Neutrophil (primary cell): ENCODE data around the gene GGT6.

Experiments used
- H3K27ac ChIP-seq: fragments of 200-600 bp; sonication (generic); 2 replicates; pipeline ENCODE4 v1.5.1; 2016; ENCODE audit warnings: mild to moderate bottlenecking, moderate library complexity
- H3K27me3 ChIP-seq: fragments of 200-600 bp; sonication (generic); 2 replicates; pipeline ENCODE4 v1.6.0; 2016; ENCODE audit warnings: mild to moderate bottlenecking
- H3K36me3 ChIP-seq: fragments of 200-600 bp; sonication (generic); 2 replicates; pipeline ENCODE4 v1.5.1; 2017
- H3K4me1 ChIP-seq, 2 experiments: fragments of 200-600 bp in 1 of 2; sonication (generic) in 1 of 2; 1 replicate in 1 of 2; 2 replicates in 1 of 2; pipeline versions ENCODE4 v1.5.1 to v1.6.1; 2013 to 2016; ENCODE audit warnings: low read depth in 1 of 2, low read length in 1 of 2, mild to moderate bottlenecking in 1 of 2, moderate library complexity in 1 of 2; ENCODE audit not compliant: control insufficient read depth in 1 of 2, insufficient read depth in 1 of 2
- H3K4me3 ChIP-seq, 2 experiments: fragments of 200-600 bp in 1 of 2; sonication (generic) in 1 of 2; 1 replicate in 1 of 2; 2 replicates in 1 of 2; pipeline ENCODE4 v1.5.1; 2013 to 2016; ENCODE audit warnings: low read depth in 1 of 2, low read length in 1 of 2, mild to moderate bottlenecking in 1 of 2, moderate library complexity in 1 of 2
- H3K9me3 ChIP-seq: fragments of 200-600 bp; sonication (generic); 2 replicates; pipeline ENCODE4 v1.5.1; 2016
- TF ChIP-seq, protein P1 (sequence below): fragments of 200-600 bp; sonication (generic); IDR thresholded peaks from 2 replicates; pipeline ENCODE4 v1.5.1; 2016; ENCODE audit warnings: antibody characterized with exemption

The GGT6 gene

DNA sequence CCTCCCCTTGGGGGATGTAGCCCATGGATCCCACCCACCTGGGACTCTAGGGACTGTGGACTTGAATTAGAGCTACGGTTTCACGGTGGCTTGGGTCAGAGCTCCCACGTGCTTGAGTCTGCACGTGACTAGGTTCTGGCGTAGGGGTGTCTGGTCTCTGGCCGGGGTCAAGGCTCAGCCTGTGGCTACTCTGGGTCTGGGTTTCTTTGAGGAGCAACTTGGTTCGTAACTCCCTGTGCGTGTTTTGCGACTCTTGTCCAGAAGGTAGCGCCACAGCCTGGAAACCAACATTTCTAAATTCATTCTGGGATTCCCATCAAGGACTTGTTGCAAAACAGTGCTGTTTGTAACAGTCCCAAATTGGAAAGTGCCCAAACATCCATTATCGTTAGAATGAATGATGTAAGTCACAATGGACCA, 470 bp upstream of the GGT6 start:
- Histone ChIP-seq H3K9me3 (no peaks in the 10 kb centered on the region), H3K4me1 (peaks cover 6 to 13% of the 10 kb centered on the region in 2 experiments), H3K4me3 (no peak overlapping the region), H3K36me3 (no peaks in the 10 kb centered on the region), H3K27me3 (no peaks in the 10 kb centered on the region), H3K27ac (no peak overlapping the region)
- TF ChIP-seq, protein P1, sequence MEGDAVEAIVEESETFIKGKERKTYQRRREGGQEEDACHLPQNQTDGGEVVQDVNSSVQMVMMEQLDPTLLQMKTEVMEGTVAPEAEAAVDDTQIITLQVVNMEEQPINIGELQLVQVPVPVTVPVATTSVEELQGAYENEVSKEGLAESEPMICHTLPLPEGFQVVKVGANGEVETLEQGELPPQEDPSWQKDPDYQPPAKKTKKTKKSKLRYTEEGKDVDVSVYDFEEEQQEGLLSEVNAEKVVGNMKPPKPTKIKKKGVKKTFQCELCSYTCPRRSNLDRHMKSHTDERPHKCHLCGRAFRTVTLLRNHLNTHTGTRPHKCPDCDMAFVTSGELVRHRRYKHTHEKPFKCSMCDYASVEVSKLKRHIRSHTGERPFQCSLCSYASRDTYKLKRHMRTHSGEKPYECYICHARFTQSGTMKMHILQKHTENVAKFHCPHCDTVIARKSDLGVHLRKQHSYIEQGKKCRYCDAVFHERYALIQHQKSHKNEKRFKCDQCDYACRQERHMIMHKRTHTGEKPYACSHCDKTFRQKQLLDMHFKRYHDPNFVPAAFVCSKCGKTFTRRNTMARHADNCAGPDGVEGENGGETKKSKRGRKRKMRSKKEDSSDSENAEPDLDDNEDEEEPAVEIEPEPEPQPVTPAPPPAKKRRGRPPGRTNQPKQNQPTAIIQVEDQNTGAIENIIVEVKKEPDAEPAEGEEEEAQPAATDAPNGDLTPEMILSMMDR, result no peak

DNA sequence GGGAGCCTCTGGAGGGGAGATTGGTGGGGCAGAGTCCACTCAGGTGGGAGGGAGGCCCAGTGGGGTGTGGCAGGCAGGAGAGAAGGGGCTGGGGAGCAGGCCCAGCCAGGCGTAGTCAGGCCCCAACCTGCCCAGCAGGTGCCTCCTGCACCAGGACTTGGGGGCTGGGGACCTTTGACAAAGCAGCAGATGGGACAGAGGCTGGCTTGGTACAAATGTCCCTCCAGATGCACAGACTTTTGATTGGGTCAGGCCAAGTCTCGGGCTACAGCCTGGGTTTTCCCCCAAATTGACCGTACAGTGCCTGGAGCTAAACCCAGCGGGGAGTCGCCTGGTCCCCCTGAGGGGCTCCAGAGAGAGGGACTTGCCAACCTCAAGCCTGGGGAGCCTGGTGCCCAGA, 411 bp downstream of the GGT6 start:
- no peaks in the 10 kb centered on the region for H3K36me3 ChIP-seq
- H3K4me1 ChIP-seq, result peaks cover 8 to 12% of the 10 kb centered on the region in 2 experiments
- no peaks in the 10 kb centered on the region for H3K9me3 ChIP-seq
- H3K27ac ChIP-seq, result no peak overlapping the region
- TF ChIP-seq, protein P1, result no peak
- H3K27me3 ChIP-seq, result no peaks in the 10 kb centered on the region
- no peak overlapping the region for H3K4me3 ChIP-seq

DNA sequence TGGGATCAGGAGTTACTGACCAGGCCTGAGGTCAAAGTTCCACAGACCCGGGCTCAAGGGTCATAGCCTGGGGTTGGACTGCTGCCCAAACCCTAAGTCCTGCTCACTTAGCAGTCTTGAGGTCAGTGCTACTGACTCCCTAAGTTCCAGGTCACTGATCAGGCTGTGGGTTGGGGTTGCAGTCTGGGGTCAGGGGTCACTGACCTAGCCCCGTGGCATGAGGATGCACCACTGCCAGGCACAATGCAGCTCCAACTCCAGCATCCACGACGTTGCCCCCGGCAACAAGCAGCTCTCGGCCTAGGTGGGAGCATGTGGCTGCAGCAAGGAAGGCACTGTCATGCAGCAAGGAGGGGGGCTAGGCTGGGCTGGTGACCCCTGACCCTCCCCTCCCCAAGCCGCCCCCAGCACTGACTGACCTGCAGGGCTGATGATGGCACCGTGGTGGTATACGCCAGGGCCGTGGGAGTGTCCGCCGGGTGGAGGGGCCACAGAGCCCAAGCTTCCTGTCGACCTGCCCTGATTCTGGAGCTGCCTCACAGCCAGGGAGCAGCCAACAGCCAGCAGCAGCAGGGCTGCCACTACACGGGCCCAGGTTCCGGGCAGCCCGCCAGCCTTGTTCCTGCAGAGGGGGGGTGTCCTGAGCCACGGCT, 1.1 kb downstream of the GGT6 start:
- H3K9me3 ChIP-seq, result no peaks in the 10 kb centered on the region
- peaks cover 15 to 19% of the 10 kb centered on the region in 2 experiments for H3K4me1 ChIP-seq
- H3K36me3 ChIP-seq, result no peaks in the 10 kb centered on the region
- no peaks in the 10 kb centered on the region for H3K27me3 ChIP-seq
- TF ChIP-seq, protein P1, result no peak
- no peak overlapping the region for H3K27ac ChIP-seq
- H3K4me3 ChIP-seq, result no peak overlapping the region

DNA sequence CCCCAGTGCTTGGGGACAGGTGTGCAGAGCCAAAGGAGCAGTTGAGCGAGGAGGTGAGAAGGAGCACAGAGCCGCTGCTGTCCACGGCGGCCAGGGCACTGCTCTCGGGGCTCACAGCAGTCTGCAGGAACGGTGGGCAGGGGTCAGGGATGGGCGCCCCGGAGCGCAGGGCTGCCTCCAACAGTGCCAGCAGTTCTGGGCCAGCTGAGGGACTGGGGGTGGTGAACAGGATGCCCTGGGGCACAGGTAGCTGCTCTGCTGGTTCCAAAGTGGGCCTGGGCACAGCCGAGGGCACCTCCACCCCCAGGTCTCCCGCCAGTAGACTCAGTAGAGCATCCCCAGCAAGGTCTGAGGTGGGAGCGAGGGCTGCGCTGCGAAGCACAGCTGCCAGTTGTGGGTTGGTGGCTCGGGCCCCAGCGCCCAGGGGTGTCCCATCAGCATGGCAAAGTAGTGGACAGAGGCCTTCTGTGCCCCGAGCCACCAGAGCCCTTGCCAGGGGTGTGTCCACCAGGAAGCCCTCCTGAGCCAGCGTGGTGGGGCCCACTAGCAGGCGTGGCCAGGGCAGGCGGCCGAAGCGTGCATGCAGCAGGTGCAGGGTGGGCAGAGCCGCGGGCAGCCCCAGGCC, 1.9 kb downstream of the GGT6 start:
- H3K4me1 ChIP-seq, result peaks cover 17 to 21% of the 10 kb centered on the region in 2 experiments
- H3K27ac ChIP-seq, result no peak overlapping the region
- no peaks in the 10 kb centered on the region for H3K27me3 ChIP-seq
- TF ChIP-seq, protein P1, result no peak
- no peaks in the 10 kb centered on the region for H3K9me3 ChIP-seq
- no peaks in the 10 kb centered on the region for H3K36me3 ChIP-seq
- H3K4me3 ChIP-seq, result no peak overlapping the region

DNA sequence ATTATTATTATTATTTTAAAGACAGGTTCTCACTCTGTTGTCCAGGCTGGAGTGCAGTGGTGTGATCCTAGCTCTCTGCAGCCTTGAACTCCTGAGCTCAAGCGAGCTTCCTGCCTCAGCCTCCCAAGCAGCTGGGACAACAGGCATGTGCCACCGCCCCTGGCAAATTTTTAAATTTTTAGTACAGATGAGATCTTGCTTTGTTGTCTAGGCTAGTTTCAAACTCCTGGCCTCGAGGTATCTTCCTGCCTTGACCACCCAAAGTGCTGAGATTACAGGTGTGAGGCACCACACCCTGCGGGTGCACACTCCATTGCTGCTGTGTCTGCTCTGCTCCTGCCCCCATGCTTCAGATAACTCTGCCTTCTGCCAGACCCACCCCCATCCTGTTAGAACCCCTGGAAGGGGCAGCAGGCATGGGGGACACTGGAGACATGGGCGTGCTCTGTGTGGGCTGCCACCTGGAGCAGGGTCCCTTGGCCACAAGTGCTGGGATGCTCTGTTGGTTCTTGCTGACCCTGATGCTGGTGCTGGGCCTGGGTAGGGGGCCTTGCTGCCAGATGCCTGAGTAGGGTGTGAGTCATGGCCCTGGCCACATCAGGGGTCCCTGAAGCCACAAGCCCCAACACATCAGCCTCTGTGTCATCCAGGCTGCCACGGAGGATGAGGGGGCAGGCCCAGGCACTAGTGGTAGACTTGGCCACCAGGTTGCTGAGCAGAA, 2.6 kb downstream of the GGT6 start:
- H3K4me1 ChIP-seq, result peaks cover 17 to 21% of the 10 kb centered on the region in 2 experiments
- H3K27me3 ChIP-seq, result no peaks in the 10 kb centered on the region
- no peaks in the 10 kb centered on the region for H3K36me3 ChIP-seq
- no peaks in the 10 kb centered on the region for H3K9me3 ChIP-seq
- TF ChIP-seq, protein P1, result no peak
- no peak overlapping the region for H3K27ac ChIP-seq
- H3K4me3 ChIP-seq, result no peak overlapping the region
